Hepatocyte (in vitro differentiated cells): ENCODE results near the gene GPR21. TPM values are rescaled to one million over a fixed set of nuclear protein-coding genes. Genes with fewer than 3 reads are reported as not detected.

ENCODE experiments used
- DNase-seq: peaks from one replicate; pipeline ENCODE4 v3.0.0-alpha.2; 2016; ENCODE audit warnings: low spot score
- H2AFZ ChIP-seq: fragments of 200-600 bp; sonication (generic); 2 replicates; pipeline ENCODE4 v1.6.0; 2016; ENCODE audit warnings: antibody characterized with exemption, mild to moderate bottlenecking
- H3K27ac ChIP-seq: fragments of 200-600 bp; sonication (generic); 2 replicates; pipeline ENCODE4 v1.5.1; 2016; ENCODE audit warnings: mild to moderate bottlenecking
- H3K27me3 ChIP-seq: fragments of 200-600 bp; sonication (generic); 2 replicates; pipeline ENCODE4 v1.6.1; 2016
- H3K36me3 ChIP-seq: fragments of 200-600 bp; sonication (generic); replicated peaks from 2 replicates; pipeline ENCODE4 v1.5.1; 2016; ENCODE audit warnings: low read depth; ENCODE audit not compliant: insufficient read depth
- H3K4me1 ChIP-seq: fragments of 200-600 bp; sonication (generic); 2 replicates; pipeline ENCODE4 v1.5.1; 2016; ENCODE audit warnings: mild to moderate bottlenecking, moderate library complexity; ENCODE audit not compliant: insufficient read depth
- H3K4me2 ChIP-seq: fragments of 200-600 bp; sonication (generic); 2 replicates; pipeline ENCODE4 v1.6.0; 2016
- H3K4me3 ChIP-seq: fragments of 200-600 bp; sonication (generic); 2 replicates; pipeline ENCODE4 v1.5.1; 2016; ENCODE audit warnings: mild to moderate bottlenecking
- H3K79me2 ChIP-seq: fragments of 200-600 bp; sonication (generic); 2 replicates; pipeline ENCODE4 v1.6.0; 2017; ENCODE audit warnings: mild to moderate bottlenecking
- H3K9me2 ChIP-seq: fragments of 200-600 bp; sonication (generic); replicated peaks from 2 replicates; pipeline ENCODE4 v1.6.0; 2017; ENCODE audit warnings: mild to moderate bottlenecking; ENCODE audit not compliant: insufficient read depth
- H3K9me3 ChIP-seq: fragments of 200-600 bp; sonication (generic); 2 replicates; pipeline ENCODE4 v1.5.1; 2016; ENCODE audit warnings: low read depth, mild to moderate bottlenecking
- H4K20me1 ChIP-seq: fragments of 200-600 bp; sonication (generic); 2 replicates; pipeline ENCODE4 v1.6.0; 2016; ENCODE audit warnings: mild to moderate bottlenecking; ENCODE audit not compliant: insufficient read depth, poor library complexity, severe bottlenecking
- CTCF ChIP-seq: fragments of 200-600 bp; sonication (generic); IDR thresholded peaks from 2 replicates; pipeline ENCODE4 v1.5.1; 2016; ENCODE audit warnings: antibody characterized with exemption, mild to moderate bottlenecking; ENCODE audit not compliant: poor library complexity
- EZH2 ChIP-seq: fragments of 200-600 bp; sonication (generic); IDR thresholded peaks from 2 replicates; pipeline ENCODE4 v1.6.1; 2016; ENCODE audit warnings: antibody characterized with exemption, mild to moderate bottlenecking, borderline replicate concordance
- EZH2phosphoT487 ChIP-seq: fragments of 200-600 bp; sonication (generic); IDR thresholded peaks from one replicate; pipeline ENCODE4 v1.6.1; 2018; ENCODE audit warnings: antibody characterized with exemption, mild to moderate bottlenecking, low read depth, moderate library complexity; ENCODE audit not compliant: unreplicated experiment, severe bottlenecking
- WGBS: methylation state at CpG from one replicate; pipeline ENCODE4 v1.1.6; 2016; ENCODE audit warnings: low lambda C conversion rate; ENCODE audit errors: missing lambda C conversion rate; 5-methylcytosine and 5-hydroxymethylcytosine counted together
- polyA plus RNA-seq: library from polyadenylated mRNA; unstranded; fragments of >200 nt; fragmentation: Nextera tagmentation; extraction: Ambion mirVana; gene quantifications from 2 replicates; pipeline ENCODE4 v1.2.1, GENCODE V29; 2016
- total RNA-seq: library from RNA; depleted of rRNA; stranded (reverse); fragments of >200 nt; gene quantifications from 2 replicates; pipeline ENCODE4 v1.2.3, GENCODE V29; 2014

Gene GPR21
- total and polyA plus RNA-seq, 2 experiments from 2014 or later, result 0.50 to 0.75 TPM

- H3K4me2 ChIP-seq, result peak overlapping the region; percentile 19
- H3K36me3 ChIP-seq, result no peaks in the 10 kb centered on the region
- peaks cover 23% of the 10 kb centered on the region for H3K4me1 ChIP-seq
- no peaks in the 10 kb centered on the region for H4K20me1 ChIP-seq
- no peaks in the 10 kb centered on the region for H3K9me3 ChIP-seq
- no peak for TF ChIP-seq EZH2
- TF ChIP-seq EZH2phosphoT487, result no peak
- TF ChIP-seq CTCF, result no peak
- no peak for DNase-seq
- no peak overlapping the region for H2AFZ ChIP-seq
- peak overlapping the region; percentile 46 for H3K27ac ChIP-seq
- no peak overlapping the region for H3K4me3 ChIP-seq
- H3K27me3 ChIP-seq, result no peaks in the 10 kb centered on the region
- WGBS, result 61% methylated on average over 3 of the region's 3 CpGs
- H3K79me2 ChIP-seq, result no peaks in the 10 kb centered on the region
- no peaks in the 10 kb centered on the region for H3K9me2 ChIP-seq
Observed at GRCh38 chr9:123046406-123047195, 13.1 kb downstream of the GPR21 start.

- Histone ChIP-seq H2AFZ (no peak overlapping the region), H3K4me3 (no peak overlapping the region), H3K9me2 (no peaks in the 10 kb centered on the region), H3K27ac (peak overlapping the region; percentile 43), H3K4me1 (peaks cover 23% of the 10 kb centered on the region), H3K36me3 (no peaks in the 10 kb centered on the region), H3K4me2 (no peak overlapping the region), H4K20me1 (no peaks in the 10 kb centered on the region), H3K27me3 (no peaks in the 10 kb centered on the region), H3K9me3 (no peaks in the 10 kb centered on the region), H3K79me2 (peaks cover 3% of the 10 kb centered on the region)
- TF ChIP-seq EZH2 (no peak), CTCF (no peak), EZH2phosphoT487 (no peak)
- no peak for DNase-seq
- WGBS, result 61% methylated on average over 2 of the region's 2 CpGs
Observed at GRCh38 chr9:123048748-123049147, 15.3 kb downstream of the GPR21 start.

- H2AFZ ChIP-seq, result no peak overlapping the region
- no peaks in the 10 kb centered on the region for H4K20me1 ChIP-seq
- H3K9me2 ChIP-seq, result no peaks in the 10 kb centered on the region
- peak; percentile 23 for DNase-seq
- peaks cover 3% of the 10 kb centered on the region for H3K79me2 ChIP-seq
- peak overlapping the region; percentile 43 for H3K27ac ChIP-seq
- H3K9me3 ChIP-seq, result no peaks in the 10 kb centered on the region
- H3K36me3 ChIP-seq, result no peaks in the 10 kb centered on the region
- TF ChIP-seq CTCF, result no peak
- TF ChIP-seq EZH2, result no peak
- TF ChIP-seq EZH2phosphoT487, result no peak
- peaks cover 23% of the 10 kb centered on the region for H3K4me1 ChIP-seq
- no peak overlapping the region for H3K4me2 ChIP-seq
- H3K4me3 ChIP-seq, result no peak overlapping the region
- H3K27me3 ChIP-seq, result no peaks in the 10 kb centered on the region
- WGBS, result 38% methylated on average over 3 of the region's 3 CpGs
Observed at GRCh38 chr9:123049589-123050222, 16.2 kb downstream of the GPR21 start.
